K562 (cell line): ENCODE measurements around the gene QKI. TPM values are rescaled to one million over a fixed set of nuclear protein-coding genes. Genes with fewer than 3 reads are reported as not detected.

Source experiments
- ATAC-seq: fragments of 200-7000 bp; cut with Tn5 transposase; 3 replicates; pipeline ENCODE4 v1.9.1; 2020; ENCODE audit warnings: moderate library complexity
- BruUV-seq: library from RNA; stranded (reverse); fragments of 400-500 nt; replicated peaks from 2 replicates; lab custom pipeline; 2021; lab: Mats Ljungman, UMichigan
- CTCF ChIA-PET: fragments of 300-600 bp; formaldehyde crosslinking; extraction: SDS; loops from one replicate; lab custom pipeline; 2021; ENCODE audit warnings: low intra/inter-chr PET ratio; lab: Yijun Ruan, JAX
- POLR2A ChIA-PET: fragments of 300-600, 350-650 bp; sonication (Branson Sonifier 250); formaldehyde crosslinking; extraction: SDS; loops from one replicate; lab custom pipeline; 2021; ENCODE audit warnings: antibody characterized with exemption, inconsistent platforms; lab: Yijun Ruan, JAX
- DNase-seq, 4 experiments: peaks; one replicate each; pipeline versions ENCODE4 v3.0.0 to v3.0.0-alpha.2; 2011 to 2018; ENCODE audit warnings: low spot score in 3 of 4, mixed read lengths in 3 of 4; ENCODE audit errors: extremely low read depth in 1 of 4
- FAIRE-seq: peaks from 2 replicates; lab custom pipeline; 2011; peaks lifted over from hg19 to GRCh38; lab: Jason Lieb, UNC
- H2AFZ ChIP-seq: 2 replicates; pipeline ENCODE4 v1.6.0; 2011; ENCODE audit warnings: low read depth, low read length, control low read depth, inconsistent platforms
- H3K27ac ChIP-seq: fragments of 200-600 bp; 3 replicates; pipeline ENCODE4 v1.8.0; 2011; ENCODE audit warnings: low read depth, mild to moderate bottlenecking, control low read depth, inconsistent platforms, low read length, moderate library complexity, mixed read lengths; ENCODE audit errors: extremely low read depth
- H3K27me3 ChIP-seq, 2 experiments: fragments of 300-600 bp in 1 of 2; 2 replicates in 1 of 2; 3 replicates in 1 of 2; pipeline versions ENCODE4 v1.6.0 to v1.8.0; 2011; ENCODE audit warnings: inconsistent platforms in 2 of 2, low read length in 2 of 2, mild to moderate bottlenecking in 1 of 2, mixed read lengths in 1 of 2, moderate library complexity in 1 of 2; ENCODE audit not compliant: control insufficient read depth in 2 of 2, insufficient read depth in 2 of 2
- H3K36me3 ChIP-seq: fragments of 300-600 bp; 3 replicates; pipeline ENCODE4 v1.8.0; 2011; ENCODE audit warnings: mild to moderate bottlenecking, low read length, inconsistent platforms; ENCODE audit not compliant: control insufficient read depth, insufficient read depth
- H3K4me1 ChIP-seq, 2 experiments: fragments of 200-600 bp in 1 of 2; replicated peaks in 1 of 2; 2 replicates in 1 of 2; 3 replicates in 1 of 2; pipeline versions ENCODE4 v1.5.1 to v1.8.0; 2011; ENCODE audit warnings: inconsistent platforms in 2 of 2, low read length in 2 of 2, mild to moderate bottlenecking in 1 of 2, mixed read lengths in 1 of 2, moderate library complexity in 1 of 2; ENCODE audit not compliant: control insufficient read depth in 2 of 2, insufficient read depth in 2 of 2
- H3K4me2 ChIP-seq: 2 replicates; pipeline ENCODE4 v1.6.1; 2011; ENCODE audit warnings: low read length, control low read depth, inconsistent platforms, mixed read lengths; ENCODE audit not compliant: insufficient read depth
- H3K4me3 ChIP-seq: fragments of 200-600 bp; sonication (generic), shearing (Covaris generic); 2 replicates; pipeline ENCODE4 v1.5.1; 2016; ENCODE audit warnings: control low read depth, inconsistent platforms
- H3K79me2 ChIP-seq: fragments of 200-600 bp; 3 replicates; pipeline ENCODE4 v1.8.0; 2011; ENCODE audit warnings: low read length, inconsistent platforms; ENCODE audit not compliant: control insufficient read depth, insufficient read depth
- H3K9ac ChIP-seq, 2 experiments: 2 replicates each; pipeline versions ENCODE4 v1.6.0 to v1.6.1; 2011; ENCODE audit warnings: low read depth in 2 of 2, low read length in 2 of 2, control low read depth in 1 of 2, inconsistent platforms in 1 of 2, mild to moderate bottlenecking in 1 of 2, mixed read lengths in 1 of 2; ENCODE audit not compliant: insufficient read depth in 1 of 2
- H3K9me1 ChIP-seq: one replicate; pipeline ENCODE4 v1.6.0; 2011; ENCODE audit warnings: inconsistent platforms, mild to moderate bottlenecking, low read length, moderate library complexity; ENCODE audit not compliant: control insufficient read depth, insufficient read depth
- H3K9me3 ChIP-seq: replicated peaks from 2 replicates; pipeline ENCODE4 v1.5.1; 2011; ENCODE audit warnings: low read depth, low read length, inconsistent platforms; ENCODE audit not compliant: control insufficient read depth, insufficient read depth
- H4K20me1 ChIP-seq: replicated peaks from 2 replicates; pipeline ENCODE4 v1.6.1; 2011; ENCODE audit warnings: low read length, inconsistent platforms, mixed read lengths; ENCODE audit not compliant: control insufficient read depth, insufficient read depth
- MAFG ChIP-seq: fragments of 450-650 bp; conservative IDR thresholded peaks from 2 replicates; pipeline ENCODE4 v1.6.1; 2016; ENCODE audit warnings: missing genetic modification characterization, missing compliant biosample characterization
- NFXL1 ChIP-seq: fragments of 450-650 bp; formaldehyde crosslinking; IDR thresholded peaks from 2 replicates; pipeline ENCODE4 v1.4.0; 2021; ENCODE audit warnings: mild to moderate bottlenecking
- PTBP1 ChIP-seq: fragments of 200-400 bp; formaldehyde crosslinking; IDR thresholded peaks from 2 replicates; pipeline ENCODE4 v1.6.1; 2017; ENCODE audit warnings: low read depth, low read length
- PTRF ChIP-seq: fragments of 450-650 bp; IDR thresholded peaks from 2 replicates; pipeline ENCODE4 v1.6.1; 2016; ENCODE audit warnings: mild to moderate bottlenecking, missing genetic modification characterization, missing compliant biosample characterization
- WGBS: fragments of 100-300 bp; shearing (Covaris generic); methylation state at CpG from one replicate; pipeline ENCODE4 v1.1.6; 2016; ENCODE audit warnings: low coverage, mixed read lengths; ENCODE audit not compliant: insufficient coverage; ENCODE audit errors: missing lambda C conversion rate; 5-methylcytosine and 5-hydroxymethylcytosine counted together
- in situ Hi-C: fragments of 300-500 bp; cut with MboI; formaldehyde crosslinking; loops from 4 replicates; pipeline ENCODE4 v1.15.0; 2018; ENCODE audit warnings: inconsistent platforms, mixed read lengths
- intact Hi-C: fragments of 100-400 bp; cut with micrococcal nuclease; formaldehyde crosslinking; loops from 2 replicates; pipeline ENCODE4 v1.14.2; 2022
- polyA plus RNA-seq, 8 experiments: library from polyadenylated mRNA; depleted of rRNA in 4 of 8; stranded (reverse) in 5 of 8; unstranded in 3 of 8; fragments of >200 nt; fragmentation: Nextera tagmentation in 2 of 8; fragmentation: Illumina TruSeq in 1 of 8; extraction: Ambion mirVana in 2 of 8; extraction: Trizol in 1 of 8; gene quantifications; 2 replicates each; pipeline versions ENCODE4 v1.2.1 to v1.2.3, GENCODE V29; 2011 to 2014; ENCODE audit warnings: inconsistent platforms in 1 of 8, missing spikeins in 1 of 8
- total RNA-seq, 7 experiments: library from RNA; depleted of rRNA in 6 of 7; stranded (reverse); fragments of >200 nt in 6 of 7; fragmentation: Illumina TruSeq in 2 of 7; extraction: Trizol in 2 of 7; gene quantifications; 2 replicates each; pipeline versions ENCODE4 v1.2.1 to v1.2.3, GENCODE V29; 2011 to 2021; ENCODE audit warnings: low replicate concordance in 1 of 7
- TF ChIP-seq, protein P1 (sequence below), 2 experiments: fragments of 450-650 bp; IDR thresholded peaks; 2 replicates each; pipeline ENCODE4 v1.6.1; 2018; ENCODE audit warnings: mild to moderate bottlenecking in 2 of 2, low read depth in 1 of 2; ENCODE audit not compliant: partially characterized antibody in 2 of 2

The QKI gene
- total and polyA plus RNA-seq, 9 of the 15 experiments (the other 6 are each of a cell fraction or from before 2014, with no cell fraction given), result 20.4 to 215 (median 123) TPM

DNA sequence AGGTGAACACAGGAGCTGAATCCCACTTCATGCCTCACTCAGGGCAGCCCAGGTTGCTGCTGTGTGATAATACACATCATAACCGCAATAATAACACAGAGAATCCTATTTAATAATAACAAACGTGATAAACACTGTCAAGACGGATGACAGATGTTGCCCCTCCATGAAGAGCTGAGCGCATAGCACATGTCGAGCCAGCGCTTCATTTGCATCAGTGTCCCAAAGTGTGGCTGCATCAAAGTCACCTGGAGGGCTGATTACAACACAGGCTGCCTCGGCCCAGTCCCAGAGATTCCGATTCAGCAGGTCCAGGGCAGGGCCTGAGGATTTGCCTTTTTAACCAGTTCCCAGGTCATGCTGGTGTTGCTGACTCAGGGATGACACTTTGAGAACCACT, 198.5 kb downstream of the QKI start:
- Histone ChIP-seq H3K27me3 (no peaks in the 10 kb centered on the region; a peak in 1 of 5 replicates), H3K4me2 (no peak overlapping the region), H3K36me3 (no peaks in the 10 kb centered on the region), H3K9ac (no peak overlapping the region), H3K9me1 (no peaks in the 10 kb centered on the region), H3K4me3 (no peak overlapping the region), H4K20me1 (no peaks in the 10 kb centered on the region), H3K79me2 (no peaks in the 10 kb centered on the region), H3K27ac (no peak overlapping the region), H3K9me3 (no peaks in the 10 kb centered on the region), H2AFZ (no peak overlapping the region), H3K4me1 (no peaks in the 10 kb centered on the region)
- ChIA-PET CTCF (no interaction called here), POLR2A (interaction anchor here (0.6 kb wide), 1 partner anchor 58 kb away, joined by 3 read pairs; no protein-coding TSS in a partner anchor)
- in situ Hi-C loops, result no loop called here
- DNase-seq, result no peak
- no peak for ATAC-seq
- no peak for FAIRE-seq
- 40% methylated on average over 8 of the region's 8 CpGs for WGBS
- BruUV-seq, result no TSS peak
- no peak for TF ChIP-seq PTBP1
- TF ChIP-seq MAFG, result 0 out of 2 replicates have a peak, but pooled peaks have one; percentile 9
- no peak for TF ChIP-seq PTRF (tag)
- intact Hi-C loops, result loop anchor here (10.0 kb wide), 1 partner anchor 428 kb away; no protein-coding TSS in a partner anchor

DNA sequence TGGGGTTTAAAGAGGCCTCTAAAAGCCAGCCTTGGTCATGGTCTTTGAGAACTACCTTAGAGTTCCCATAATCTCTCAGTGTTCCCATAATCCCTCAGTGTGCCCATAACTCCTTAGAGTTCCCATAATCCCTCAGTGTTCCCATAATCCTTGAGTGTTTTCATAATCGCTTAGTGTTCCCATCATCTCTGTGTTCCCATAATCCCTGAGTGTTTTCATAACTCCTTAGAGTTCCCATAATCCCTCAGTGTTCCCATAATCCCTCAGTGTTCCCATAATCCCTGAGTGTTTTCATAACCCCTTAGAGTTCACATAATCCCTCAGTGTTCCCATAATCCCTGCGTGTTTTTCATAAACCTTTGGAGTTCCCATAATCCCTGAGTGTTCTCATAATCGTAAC, 199.2 kb downstream of the QKI start:
- BruUV-seq, result no TSS peak
- FAIRE-seq, result no peak
- Histone ChIP-seq H2AFZ (no peak overlapping the region), H3K9me3 (no peaks in the 10 kb centered on the region), H3K9ac (no peak overlapping the region), H4K20me1 (no peaks in the 10 kb centered on the region)
- POLR2A ChIA-PET, result no interaction called here
- WGBS, result 59% methylated on average over 3 of the region's 3 CpGs
- in situ Hi-C loops, result no loop called here
- TF ChIP-seq NFXL1 (CRISPR knock-in tag), result no peak
- TF ChIP-seq, protein P1, sequence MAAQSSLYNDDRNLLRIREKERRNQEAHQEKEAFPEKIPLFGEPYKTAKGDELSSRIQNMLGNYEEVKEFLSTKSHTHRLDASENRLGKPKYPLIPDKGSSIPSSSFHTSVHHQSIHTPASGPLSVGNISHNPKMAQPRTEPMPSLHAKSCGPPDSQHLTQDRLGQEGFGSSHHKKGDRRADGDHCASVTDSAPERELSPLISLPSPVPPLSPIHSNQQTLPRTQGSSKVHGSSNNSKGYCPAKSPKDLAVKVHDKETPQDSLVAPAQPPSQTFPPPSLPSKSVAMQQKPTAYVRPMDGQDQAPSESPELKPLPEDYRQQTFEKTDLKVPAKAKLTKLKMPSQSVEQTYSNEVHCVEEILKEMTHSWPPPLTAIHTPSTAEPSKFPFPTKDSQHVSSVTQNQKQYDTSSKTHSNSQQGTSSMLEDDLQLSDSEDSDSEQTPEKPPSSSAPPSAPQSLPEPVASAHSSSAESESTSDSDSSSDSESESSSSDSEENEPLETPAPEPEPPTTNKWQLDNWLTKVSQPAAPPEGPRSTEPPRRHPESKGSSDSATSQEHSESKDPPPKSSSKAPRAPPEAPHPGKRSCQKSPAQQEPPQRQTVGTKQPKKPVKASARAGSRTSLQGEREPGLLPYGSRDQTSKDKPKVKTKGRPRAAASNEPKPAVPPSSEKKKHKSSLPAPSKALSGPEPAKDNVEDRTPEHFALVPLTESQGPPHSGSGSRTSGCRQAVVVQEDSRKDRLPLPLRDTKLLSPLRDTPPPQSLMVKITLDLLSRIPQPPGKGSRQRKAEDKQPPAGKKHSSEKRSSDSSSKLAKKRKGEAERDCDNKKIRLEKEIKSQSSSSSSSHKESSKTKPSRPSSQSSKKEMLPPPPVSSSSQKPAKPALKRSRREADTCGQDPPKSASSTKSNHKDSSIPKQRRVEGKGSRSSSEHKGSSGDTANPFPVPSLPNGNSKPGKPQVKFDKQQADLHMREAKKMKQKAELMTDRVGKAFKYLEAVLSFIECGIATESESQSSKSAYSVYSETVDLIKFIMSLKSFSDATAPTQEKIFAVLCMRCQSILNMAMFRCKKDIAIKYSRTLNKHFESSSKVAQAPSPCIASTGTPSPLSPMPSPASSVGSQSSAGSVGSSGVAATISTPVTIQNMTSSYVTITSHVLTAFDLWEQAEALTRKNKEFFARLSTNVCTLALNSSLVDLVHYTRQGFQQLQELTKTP (IDR thresholded peaks at IDR 0.05; ENCODE audit: low read depth in 1 of 2, partially characterized antibody in 2 of 2), result peak in 1 of 2 experiments; percentile 90
- TF ChIP-seq, all 486 proteins: peak for 1
- CTCF ChIA-PET, result no interaction called here
- no peaks in the 10 kb centered on the region for H3K79me2 ChIP-seq
- no peak overlapping the region for H3K4me3 ChIP-seq
- intact Hi-C loops, result loop anchor here (10.0 kb wide), 1 partner anchor 429 kb away; no protein-coding TSS in a partner anchor
- no peaks in the 10 kb centered on the region; a peak in 1 of 5 replicates for H3K27me3 ChIP-seq
- H3K4me2 ChIP-seq, result no peak overlapping the region
- H3K27ac ChIP-seq, result no peak overlapping the region
- DNase-seq (no peak), ATAC-seq (no peak)
- no peaks in the 10 kb centered on the region for H3K4me1 ChIP-seq
- no peaks in the 10 kb centered on the region for H3K9me1 ChIP-seq
- H3K36me3 ChIP-seq, result no peaks in the 10 kb centered on the region
